ENCODE results near the gene CST9L.

CST9L gene

DNA sequence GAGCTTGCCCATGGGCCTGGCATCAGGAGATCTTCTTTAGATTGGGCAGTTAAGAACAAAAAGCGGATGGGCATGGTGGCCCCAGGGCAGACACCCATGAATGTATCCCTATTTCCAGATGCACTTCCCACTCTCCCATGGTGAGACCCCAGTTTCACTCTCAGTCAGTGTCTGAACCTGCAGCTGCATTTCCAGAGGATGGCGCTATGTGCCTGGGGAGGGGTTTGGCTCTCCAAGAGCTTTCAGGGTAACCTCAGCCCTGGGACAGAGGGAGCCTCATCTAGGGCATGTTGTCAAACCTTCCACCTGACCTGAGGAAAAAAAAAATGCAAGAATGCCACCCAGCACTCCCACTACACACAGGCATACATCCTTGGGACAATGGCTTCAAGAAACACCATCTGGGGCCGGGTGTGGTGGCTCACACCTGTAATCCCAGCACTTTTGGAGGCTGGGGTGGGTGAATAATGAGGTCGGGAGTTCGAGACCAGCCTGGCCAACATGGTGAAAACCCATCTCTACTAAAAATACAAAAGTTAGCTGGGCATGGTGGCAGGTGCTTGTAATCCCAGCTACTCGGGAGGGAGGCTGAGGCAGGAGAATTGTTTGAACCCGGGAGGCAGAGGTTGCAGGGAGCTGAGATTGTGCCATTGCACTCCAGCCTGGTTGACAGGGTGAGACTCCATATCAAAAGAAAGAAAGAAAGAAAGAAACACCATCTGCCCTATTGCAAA, 1.9 kb downstream of the CST9L start:
- Histone ChIP-seq H3K27ac (ENCODE audit: low read depth, low read length) (no peak overlapping the region), H3K4me1 (ENCODE audit: control insufficient read depth, insufficient read depth, low read length, unreplicated experiment) (no peaks in the 10 kb centered on the region), H3K4me3 (ENCODE audit: low read depth, low read length) (no peak overlapping the region), H3K27me3 (ENCODE audit: insufficient read depth, low read length) (peaks cover 30% of the 10 kb centered on the region), H2AFZ (ENCODE audit: low read length, unreplicated experiment) (no peak overlapping the region), H3K79me2 (ENCODE audit: control insufficient read depth, insufficient read depth, low read length, unreplicated experiment) (no peaks in the 10 kb centered on the region), H3K36me3 (ENCODE audit: insufficient read depth, low read length) (no peaks in the 10 kb centered on the region)

DNA sequence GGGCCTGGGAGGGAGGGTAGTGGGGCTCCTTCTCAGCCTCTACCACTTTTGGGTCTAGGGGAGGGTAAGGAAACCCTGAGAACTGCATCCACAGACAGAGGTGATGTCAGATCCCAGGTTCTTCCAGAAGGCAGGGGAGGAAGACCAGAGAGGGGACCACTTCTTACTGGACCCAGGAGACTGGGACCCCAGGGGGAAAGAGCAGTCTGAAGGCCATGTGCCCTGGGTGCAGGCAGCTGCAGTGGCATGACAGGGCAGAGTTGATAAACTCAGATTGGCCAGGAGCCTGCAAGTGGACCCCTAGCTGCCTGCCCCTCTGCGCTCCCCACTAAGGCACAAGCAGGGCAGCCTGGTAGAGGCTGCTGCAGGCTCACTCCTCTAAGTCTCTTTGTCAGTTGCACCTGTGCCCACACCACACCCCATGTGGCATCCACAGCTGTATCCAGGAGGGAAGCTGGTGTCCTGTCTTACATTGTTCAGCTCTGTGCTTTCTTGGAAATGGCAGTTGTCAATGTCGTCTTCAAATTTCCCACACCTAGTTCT, 2.7 kb downstream of the CST9L start:
- Histone ChIP-seq H3K36me3 (ENCODE audit: insufficient read depth, low read length) (no peaks in the 10 kb centered on the region), H3K4me1 (ENCODE audit: control insufficient read depth, insufficient read depth, low read length, unreplicated experiment) (no peaks in the 10 kb centered on the region), H2AFZ (ENCODE audit: low read length, unreplicated experiment) (no peak overlapping the region), H3K27me3 (ENCODE audit: insufficient read depth, low read length) (peaks cover 29% of the 10 kb centered on the region), H3K4me3 (ENCODE audit: low read depth, low read length) (no peak overlapping the region), H3K79me2 (ENCODE audit: control insufficient read depth, insufficient read depth, low read length, unreplicated experiment) (no peaks in the 10 kb centered on the region), H3K27ac (ENCODE audit: low read depth, low read length) (no peak overlapping the region)

DNA sequence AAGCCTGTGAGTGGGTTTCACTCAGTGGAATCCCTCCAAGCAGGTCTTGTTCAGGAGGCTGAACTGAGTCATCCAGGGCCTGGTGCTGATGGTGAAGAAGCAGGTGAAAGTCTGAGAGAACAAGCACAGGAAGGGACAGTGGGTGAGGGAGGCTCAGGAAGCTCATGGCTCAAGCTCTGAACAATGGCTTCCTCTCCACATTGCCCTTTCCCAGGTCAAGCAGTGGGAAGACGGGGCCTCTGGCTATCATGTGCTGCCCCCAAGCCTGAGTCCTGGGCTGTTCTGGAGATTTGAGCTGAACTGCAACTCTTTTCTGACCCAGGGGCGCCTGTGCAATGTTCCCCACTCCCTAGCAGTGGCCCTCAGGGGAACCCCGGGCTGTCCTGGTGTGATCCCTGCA, 3.4 kb downstream of the CST9L start:
- Histone ChIP-seq H3K4me3 (ENCODE audit: low read depth, low read length) (no peak overlapping the region), H3K27me3 (ENCODE audit: insufficient read depth, low read length) (peaks cover 29% of the 10 kb centered on the region), H2AFZ (ENCODE audit: low read length, unreplicated experiment) (no peak overlapping the region), H3K27ac (ENCODE audit: low read depth, low read length) (no peak overlapping the region), H3K79me2 (ENCODE audit: control insufficient read depth, insufficient read depth, low read length, unreplicated experiment) (no peaks in the 10 kb centered on the region), H3K36me3 (ENCODE audit: insufficient read depth, low read length) (no peaks in the 10 kb centered on the region), H3K4me1 (ENCODE audit: control insufficient read depth, insufficient read depth, low read length, unreplicated experiment) (no peaks in the 10 kb centered on the region)

DNA sequence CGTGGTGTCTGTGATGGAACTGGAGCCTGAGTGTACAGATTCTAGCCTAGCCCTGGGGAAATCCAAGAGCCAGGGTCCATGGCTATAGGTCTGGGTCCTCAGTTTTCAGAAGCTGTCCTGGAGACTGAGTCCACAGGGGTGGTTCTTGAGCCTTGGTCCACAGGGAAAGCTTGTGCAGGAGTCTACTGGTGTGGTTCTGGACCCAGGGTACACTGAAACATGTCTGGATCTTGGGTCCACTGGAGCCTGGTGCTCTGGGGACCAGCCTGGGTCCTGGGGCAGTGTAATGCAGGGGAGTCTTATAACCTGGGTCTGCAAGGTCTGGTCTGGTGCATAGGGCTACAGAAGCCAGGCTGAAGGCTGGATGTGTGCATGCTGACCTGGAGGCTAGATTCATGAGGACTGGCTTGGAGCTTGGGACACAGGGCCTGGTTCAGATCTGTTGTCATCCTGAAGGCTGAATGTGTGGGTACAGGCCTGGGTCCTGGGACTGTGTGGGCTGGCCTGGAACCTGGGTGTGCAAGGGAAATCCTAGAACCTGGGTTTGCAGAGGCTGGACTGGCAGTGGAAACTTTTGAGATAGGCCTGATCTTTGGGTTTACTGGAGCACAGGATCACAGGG, 5.5 kb downstream of the CST9L start:
- H3K36me3 ChIP-seq (ENCODE audit: insufficient read depth, low read length): no peaks in the 10 kb centered on the region
- H3K27ac ChIP-seq (ENCODE audit: low read depth, low read length): no peak overlapping the region
- no peak overlapping the region for H2AFZ ChIP-seq (ENCODE audit: low read length, unreplicated experiment)

DNA sequence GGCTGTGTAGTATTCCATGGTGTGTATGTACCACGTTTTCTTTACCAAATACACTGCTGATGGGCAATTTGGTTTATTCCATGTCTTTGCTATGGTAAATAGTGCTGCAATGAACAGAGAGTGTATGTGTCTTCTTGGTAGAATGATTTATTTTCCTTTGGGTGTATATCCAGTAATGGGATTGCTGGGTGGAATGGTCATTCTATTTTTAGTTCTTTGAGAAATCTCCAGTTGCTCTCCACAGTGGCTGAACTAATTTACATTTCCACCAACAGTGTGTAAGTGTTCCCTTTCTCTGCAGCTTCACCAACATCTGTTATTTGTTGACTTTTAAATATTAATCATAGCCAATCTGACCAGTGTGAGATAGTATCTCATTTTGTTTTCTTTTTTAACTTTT, 13.9 kb downstream of the CST9L start:
- peaks cover 50% of the 10 kb centered on the region for H3K27me3 ChIP-seq (ENCODE audit: insufficient read depth, low read length)
- no peak overlapping the region for H3K27ac ChIP-seq (ENCODE audit: low read depth, low read length)
- no peaks in the 10 kb centered on the region for H3K36me3 ChIP-seq (ENCODE audit: insufficient read depth, low read length)
- no peaks in the 10 kb centered on the region for H3K4me1 ChIP-seq (ENCODE audit: control insufficient read depth, insufficient read depth, low read length, unreplicated experiment)
- no peak overlapping the region for H2AFZ ChIP-seq (ENCODE audit: low read length, unreplicated experiment)
- H3K79me2 ChIP-seq (ENCODE audit: control insufficient read depth, insufficient read depth, low read length, unreplicated experiment): no peaks in the 10 kb centered on the region
- H3K4me3 ChIP-seq (ENCODE audit: low read depth, low read length): no peak overlapping the region

More for the DNA sequence above, 5.5 kb downstream of the CST9L start:
- H3K4me1 ChIP-seq (ENCODE audit: control insufficient read depth, insufficient read depth, low read length, unreplicated experiment): no peaks in the 10 kb centered on the region
- H3K27me3 ChIP-seq (ENCODE audit: insufficient read depth, low read length): peaks cover 21% of the 10 kb centered on the region
- H3K79me2 ChIP-seq (ENCODE audit: control insufficient read depth, insufficient read depth, low read length, unreplicated experiment): no peaks in the 10 kb centered on the region
- no peak overlapping the region for H3K4me3 ChIP-seq (ENCODE audit: low read depth, low read length)

DNA sequence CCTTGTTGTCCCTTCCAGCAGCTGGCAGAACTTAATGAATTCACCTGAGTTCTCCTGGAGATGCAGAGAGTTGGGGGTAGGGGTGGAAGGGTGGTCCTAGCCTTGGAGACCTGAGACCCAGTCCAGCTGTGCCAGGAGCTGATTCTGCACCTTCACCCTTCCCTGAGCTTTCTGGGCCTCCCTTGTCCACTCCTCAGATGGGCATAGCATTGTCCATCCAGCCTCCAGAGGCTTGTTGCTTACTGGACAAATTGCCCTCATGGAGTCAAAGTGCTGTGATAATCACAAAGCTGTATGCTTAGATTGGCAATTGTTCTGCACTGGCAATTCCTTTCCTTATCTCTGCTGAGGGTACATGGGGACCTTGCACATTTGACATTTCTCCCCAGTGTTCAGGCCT, 16.5 kb downstream of the CST9L start:
- Histone ChIP-seq H2AFZ (ENCODE audit: low read length, unreplicated experiment) (no peak overlapping the region), H3K36me3 (ENCODE audit: insufficient read depth, low read length) (no peaks in the 10 kb centered on the region), H3K4me3 (ENCODE audit: low read depth, low read length) (no peak overlapping the region), H3K79me2 (ENCODE audit: control insufficient read depth, insufficient read depth, low read length, unreplicated experiment) (no peaks in the 10 kb centered on the region), H3K27me3 (ENCODE audit: insufficient read depth, low read length) (peaks cover 59% of the 10 kb centered on the region), H3K27ac (ENCODE audit: low read depth, low read length) (no peak overlapping the region), H3K4me1 (ENCODE audit: control insufficient read depth, insufficient read depth, low read length, unreplicated experiment) (no peaks in the 10 kb centered on the region)

DNA sequence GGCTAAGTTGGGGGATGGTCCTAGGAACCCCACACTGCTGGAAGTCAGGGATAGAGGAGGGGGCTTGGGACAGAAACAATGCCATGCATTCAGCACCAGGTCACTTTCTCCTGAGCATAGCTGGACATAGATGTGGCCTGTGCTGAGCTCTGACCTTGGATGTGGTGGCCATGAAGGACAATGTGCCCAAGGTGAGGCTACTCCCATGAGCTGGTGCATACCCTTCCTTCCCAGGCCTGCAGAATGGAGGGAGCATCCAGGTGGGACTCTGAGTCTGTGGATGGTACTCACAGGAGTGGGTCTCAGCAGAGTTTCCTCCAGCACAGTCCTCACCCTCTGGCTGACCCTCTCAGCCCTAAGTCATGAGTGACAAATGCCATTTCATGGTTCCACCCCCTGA, 16.9 kb downstream of the CST9L start:
- H3K36me3 ChIP-seq (ENCODE audit: insufficient read depth, low read length): no peaks in the 10 kb centered on the region
- H3K4me3 ChIP-seq (ENCODE audit: low read depth, low read length): no peak overlapping the region
- H3K27me3 ChIP-seq (ENCODE audit: insufficient read depth, low read length): peaks cover 62% of the 10 kb centered on the region
- H3K79me2 ChIP-seq (ENCODE audit: control insufficient read depth, insufficient read depth, low read length, unreplicated experiment): no peaks in the 10 kb centered on the region
- H3K27ac ChIP-seq (ENCODE audit: low read depth, low read length): no peak overlapping the region
- H3K4me1 ChIP-seq (ENCODE audit: control insufficient read depth, insufficient read depth, low read length, unreplicated experiment): no peaks in the 10 kb centered on the region
- no peak overlapping the region for H2AFZ ChIP-seq (ENCODE audit: low read length, unreplicated experiment)

DNA sequence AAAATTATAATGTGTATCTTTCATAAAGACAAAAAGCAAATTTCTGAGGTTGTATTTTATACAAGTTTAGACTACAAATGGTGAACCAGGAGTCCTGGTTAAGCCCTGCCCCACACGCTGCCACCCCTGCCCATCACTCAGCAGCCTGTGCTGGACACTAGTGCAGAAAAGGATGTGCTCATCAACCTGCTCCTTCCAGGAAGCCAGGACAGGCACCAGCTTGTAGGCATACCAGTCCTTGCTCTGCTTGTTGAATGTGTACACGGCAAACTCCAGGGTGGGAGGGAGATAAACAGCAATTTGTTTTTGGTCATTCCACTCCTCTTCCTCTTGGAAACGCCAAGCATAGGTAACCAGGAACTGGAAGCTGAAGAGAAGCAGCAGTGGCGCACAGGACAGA, 18.1 kb downstream of the CST9L start:
- no peak overlapping the region for H2AFZ ChIP-seq (ENCODE audit: low read length, unreplicated experiment)
- H3K27ac ChIP-seq (ENCODE audit: low read depth, low read length): no peak overlapping the region
- no peaks in the 10 kb centered on the region for H3K79me2 ChIP-seq (ENCODE audit: control insufficient read depth, insufficient read depth, low read length, unreplicated experiment)
- H3K36me3 ChIP-seq (ENCODE audit: insufficient read depth, low read length): no peaks in the 10 kb centered on the region
- no peak overlapping the region for H3K4me3 ChIP-seq (ENCODE audit: low read depth, low read length)
- H3K4me1 ChIP-seq (ENCODE audit: control insufficient read depth, insufficient read depth, low read length, unreplicated experiment): no peaks in the 10 kb centered on the region
- H3K27me3 ChIP-seq (ENCODE audit: insufficient read depth, low read length): peaks cover 55% of the 10 kb centered on the region

DNA sequence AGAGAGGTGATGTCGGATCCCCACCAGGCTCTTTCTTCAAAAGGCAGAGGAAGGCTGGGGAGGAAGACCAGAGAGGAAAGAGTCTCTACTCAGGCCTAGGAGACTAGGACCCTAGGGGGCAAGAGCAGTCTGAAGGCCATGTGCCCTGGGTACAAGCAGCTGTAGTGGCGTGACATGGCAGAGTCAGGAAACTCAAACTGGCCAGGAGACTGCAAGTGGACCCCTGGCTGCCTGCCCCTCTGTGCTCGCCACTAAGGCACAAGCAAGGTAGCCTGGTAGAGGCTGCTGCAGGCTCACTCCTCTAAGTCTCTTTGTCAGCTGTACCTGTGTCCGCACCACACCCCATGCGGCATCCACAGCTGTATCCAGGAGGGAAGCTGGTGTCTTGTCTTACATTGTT, 19.9 kb downstream of the CST9L start:
- no peak overlapping the region for H3K27ac ChIP-seq (ENCODE audit: low read depth, low read length)
- no peaks in the 10 kb centered on the region for H3K4me1 ChIP-seq (ENCODE audit: control insufficient read depth, insufficient read depth, low read length, unreplicated experiment)
- H3K36me3 ChIP-seq (ENCODE audit: insufficient read depth, low read length): no peaks in the 10 kb centered on the region
- H3K79me2 ChIP-seq (ENCODE audit: control insufficient read depth, insufficient read depth, low read length, unreplicated experiment): no peaks in the 10 kb centered on the region
- H3K4me3 ChIP-seq (ENCODE audit: low read depth, low read length): no peak overlapping the region
- no peak overlapping the region for H2AFZ ChIP-seq (ENCODE audit: low read length, unreplicated experiment)
- H3K27me3 ChIP-seq (ENCODE audit: insufficient read depth, low read length): peaks cover 48% of the 10 kb centered on the region

DNA sequence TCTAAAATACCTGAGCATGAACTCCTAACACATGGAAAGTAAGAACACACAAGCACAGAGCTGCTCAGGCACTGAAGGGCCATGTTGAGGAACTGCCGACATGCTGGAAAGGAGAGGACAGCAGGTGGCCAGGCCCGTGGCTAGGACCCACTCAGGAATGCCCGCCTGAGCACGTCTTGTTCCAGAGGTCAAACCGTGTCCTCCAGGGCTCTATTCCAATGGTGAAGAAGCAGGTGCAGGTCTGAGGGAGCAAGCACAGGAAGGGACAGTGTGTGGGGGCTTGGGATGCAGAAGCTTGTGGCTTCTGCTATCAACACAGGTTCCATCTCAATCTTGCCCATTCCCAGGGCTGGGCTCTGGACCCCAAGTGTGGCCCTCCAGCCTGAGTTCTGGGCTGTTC, 20.7 kb downstream of the CST9L start:
- Histone ChIP-seq H3K27me3 (ENCODE audit: insufficient read depth, low read length) (peaks cover 48% of the 10 kb centered on the region), H3K79me2 (ENCODE audit: control insufficient read depth, insufficient read depth, low read length, unreplicated experiment) (no peaks in the 10 kb centered on the region), H2AFZ (ENCODE audit: low read length, unreplicated experiment) (no peak overlapping the region), H3K4me1 (ENCODE audit: control insufficient read depth, insufficient read depth, low read length, unreplicated experiment) (no peaks in the 10 kb centered on the region), H3K4me3 (ENCODE audit: low read depth, low read length) (no peak overlapping the region), H3K36me3 (ENCODE audit: insufficient read depth, low read length) (no peaks in the 10 kb centered on the region), H3K27ac (ENCODE audit: low read depth, low read length) (no peak overlapping the region)
